HG03439 (cell line): ENCODE data around the gene STC2.

ENCODE experiments used
- ATAC-seq: cut with Tn5 transposase; IDR thresholded peaks from one replicate; pipeline ENCODE4 v1.9.1; 2021; ENCODE audit warnings: mild to moderate bottlenecking, moderate library complexity; ENCODE audit not compliant: unreplicated experiment

STC2 gene

DNA sequence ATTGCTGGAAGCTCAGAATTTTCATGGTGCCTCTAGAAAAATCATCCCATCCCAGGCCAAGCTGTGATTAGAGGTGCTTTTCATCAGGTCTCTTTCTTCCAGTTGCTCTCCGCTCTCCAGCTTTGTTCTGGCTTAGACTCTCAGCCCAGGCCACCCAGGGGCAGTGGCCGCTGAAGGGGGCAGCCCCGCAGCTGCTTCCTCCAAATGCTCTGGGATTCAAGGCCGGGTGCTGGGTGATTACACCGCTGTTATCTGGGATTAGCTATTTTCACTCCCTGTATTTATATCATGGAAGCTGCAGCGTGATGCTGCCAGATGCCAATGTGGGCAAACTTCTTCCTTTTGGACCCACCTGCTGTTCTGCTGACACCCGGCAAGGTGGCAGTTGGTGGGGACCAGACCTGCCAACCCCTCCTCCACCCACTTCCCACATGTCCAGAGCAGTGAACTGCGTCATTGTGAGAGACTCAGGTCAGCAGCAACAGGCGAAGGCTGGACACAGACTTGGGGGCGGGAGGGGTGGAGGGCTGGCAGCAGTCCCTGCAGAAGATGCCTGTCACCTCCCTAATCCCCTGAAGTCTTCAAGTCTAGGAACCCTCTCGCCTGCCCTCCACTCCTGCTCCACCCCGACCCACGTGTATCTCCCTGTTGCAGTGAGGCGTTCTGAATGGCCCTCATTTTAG is 59.3 kb downstream of the STC2 start:
- ATAC-seq = no peak

DNA sequence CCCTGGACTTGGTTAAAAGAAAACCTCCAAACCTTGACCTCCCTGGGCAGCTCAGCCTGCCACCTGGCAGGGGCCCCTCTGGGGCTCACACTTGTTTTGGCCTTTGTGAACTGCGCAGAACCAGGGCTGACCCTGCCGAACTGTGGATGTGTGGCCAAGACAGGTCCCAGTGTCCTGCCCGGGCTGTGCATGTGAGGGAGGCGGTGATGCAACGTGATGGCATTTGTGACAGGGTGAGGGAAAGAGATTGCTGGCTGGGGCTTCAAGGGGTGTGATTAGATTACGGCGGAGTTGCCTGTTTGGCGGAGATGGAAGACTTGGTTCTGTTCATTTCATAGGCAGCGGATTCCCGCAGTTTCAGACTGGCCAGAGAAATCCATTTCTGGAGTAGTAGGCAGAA is 62.8 kb downstream of the STC2 start:
- no peak for ATAC-seq
